ENCODE results near the gene SPATA13.

The SPATA13 gene

GRCh38 chr13:24165746-24166145 lies 5.2 kb downstream of the SPATA13 start:
- H3K4me3 ChIP-seq (replicated peaks; ENCODE audit: low read depth, low read length), result no peak overlapping the region
- no peak for DNase-seq (ENCODE audit: low read depth)
- TF ChIP-seq, protein P1, sequence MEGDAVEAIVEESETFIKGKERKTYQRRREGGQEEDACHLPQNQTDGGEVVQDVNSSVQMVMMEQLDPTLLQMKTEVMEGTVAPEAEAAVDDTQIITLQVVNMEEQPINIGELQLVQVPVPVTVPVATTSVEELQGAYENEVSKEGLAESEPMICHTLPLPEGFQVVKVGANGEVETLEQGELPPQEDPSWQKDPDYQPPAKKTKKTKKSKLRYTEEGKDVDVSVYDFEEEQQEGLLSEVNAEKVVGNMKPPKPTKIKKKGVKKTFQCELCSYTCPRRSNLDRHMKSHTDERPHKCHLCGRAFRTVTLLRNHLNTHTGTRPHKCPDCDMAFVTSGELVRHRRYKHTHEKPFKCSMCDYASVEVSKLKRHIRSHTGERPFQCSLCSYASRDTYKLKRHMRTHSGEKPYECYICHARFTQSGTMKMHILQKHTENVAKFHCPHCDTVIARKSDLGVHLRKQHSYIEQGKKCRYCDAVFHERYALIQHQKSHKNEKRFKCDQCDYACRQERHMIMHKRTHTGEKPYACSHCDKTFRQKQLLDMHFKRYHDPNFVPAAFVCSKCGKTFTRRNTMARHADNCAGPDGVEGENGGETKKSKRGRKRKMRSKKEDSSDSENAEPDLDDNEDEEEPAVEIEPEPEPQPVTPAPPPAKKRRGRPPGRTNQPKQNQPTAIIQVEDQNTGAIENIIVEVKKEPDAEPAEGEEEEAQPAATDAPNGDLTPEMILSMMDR (IDR thresholded peaks at IDR 0.05; ENCODE audit: low read length, missing control alignments), result no peak

GRCh38 chr13:24166561-24166960 lies 6.0 kb downstream of the SPATA13 start:
- DNase-seq (ENCODE audit: low read depth), result no peak
- H3K4me3 ChIP-seq (replicated peaks; ENCODE audit: low read depth, low read length), result no peak overlapping the region
- TF ChIP-seq, protein P1 (IDR thresholded peaks at IDR 0.05; ENCODE audit: low read length, missing control alignments), result no peak

DNA sequence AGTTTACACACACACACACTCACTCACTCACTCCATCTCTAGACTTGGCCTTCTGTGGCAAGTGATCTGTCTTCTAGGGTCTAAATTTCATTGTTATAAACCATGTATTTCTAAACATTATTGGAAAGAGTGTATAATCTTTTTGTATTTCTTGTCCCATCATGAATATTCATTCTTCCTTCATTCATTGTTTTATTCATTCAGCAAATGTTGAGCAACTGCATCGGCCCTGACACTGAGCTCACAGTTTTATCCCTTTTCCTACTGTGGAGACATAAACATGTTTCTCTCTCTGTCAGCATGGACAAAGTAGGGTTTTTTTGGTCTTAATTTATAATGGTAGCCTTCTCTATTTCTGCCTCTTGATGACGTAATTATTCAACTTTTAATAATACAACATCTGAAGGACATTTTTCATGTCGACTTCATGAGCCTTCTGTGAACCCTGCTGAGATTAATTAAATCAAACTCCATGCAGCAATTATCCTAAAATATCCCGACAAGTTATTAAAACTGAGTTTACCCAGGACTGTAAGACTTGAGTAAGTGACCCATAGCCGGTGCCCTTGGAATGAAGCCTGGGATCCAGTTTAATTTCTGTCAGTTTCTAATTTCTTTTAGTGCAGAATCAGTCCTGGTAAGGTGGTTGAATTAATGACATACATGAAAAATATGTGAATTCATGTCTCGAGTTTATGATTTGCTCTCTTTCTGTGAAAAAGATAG lies 7.3 kb downstream of the SPATA13 start:
- no peak for DNase-seq (ENCODE audit: low read depth)
- no peak overlapping the region for H3K4me3 ChIP-seq (replicated peaks; ENCODE audit: low read depth, low read length)
- TF ChIP-seq, protein P1 (IDR thresholded peaks at IDR 0.05; ENCODE audit: low read length, missing control alignments), result no peak

- DNase-seq (ENCODE audit: low read depth), result no peak
- H3K4me3 ChIP-seq (replicated peaks; ENCODE audit: low read depth, low read length), result no peak overlapping the region
- TF ChIP-seq, protein P1 (IDR thresholded peaks at IDR 0.05; ENCODE audit: low read length, missing control alignments), result no peak
Observed at GRCh38 chr13:24168392-24168750, 7.9 kb downstream of the SPATA13 start.

GRCh38 chr13:24168979-24169378 lies 8.5 kb downstream of the SPATA13 start:
- no peak overlapping the region for H3K4me3 ChIP-seq (replicated peaks; ENCODE audit: low read depth, low read length)
- DNase-seq (ENCODE audit: low read depth), result no peak
- TF ChIP-seq, protein P1 (IDR thresholded peaks at IDR 0.05; ENCODE audit: low read length, missing control alignments), result no peak

GRCh38 chr13:24172071-24172470 lies 11.6 kb downstream of the SPATA13 start:
- TF ChIP-seq, protein P1 (IDR thresholded peaks at IDR 0.05; ENCODE audit: low read length, missing control alignments), result no peak
- no peak overlapping the region for H3K4me3 ChIP-seq (replicated peaks; ENCODE audit: low read depth, low read length)
- no peak for DNase-seq (ENCODE audit: low read depth)

GRCh38 chr13:24173795-24174194 lies 13.3 kb downstream of the SPATA13 start:
- TF ChIP-seq, protein P1 (IDR thresholded peaks at IDR 0.05; ENCODE audit: low read length, missing control alignments), result no peak
- no peak overlapping the region for H3K4me3 ChIP-seq (replicated peaks; ENCODE audit: low read depth, low read length)
- DNase-seq (ENCODE audit: low read depth), result no peak

Measured in fibroblast of pulmonary artery (primary cell).